ENCODE data around the gene PCSK5.

Gene PCSK5

DNA sequence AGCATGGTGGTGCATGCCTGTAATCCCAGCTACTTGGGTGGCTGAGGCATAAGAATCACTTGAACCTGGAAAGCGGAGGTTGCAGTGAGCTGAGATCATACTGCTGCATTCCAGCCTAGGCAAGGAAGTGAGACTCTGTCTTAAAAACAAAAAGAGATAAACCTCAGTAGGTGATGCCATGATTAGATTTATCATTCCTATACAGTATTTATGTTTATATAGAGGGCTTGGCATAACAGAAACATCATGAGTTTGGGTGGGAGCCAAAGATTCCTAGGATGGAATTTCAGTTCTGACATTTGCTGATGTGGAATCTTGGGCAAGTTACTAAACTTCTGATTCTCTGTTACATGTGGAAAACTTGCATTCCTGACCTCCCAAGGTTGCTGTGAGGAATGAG, 481.4 kb downstream of the PCSK5 start:
- DNase-seq, result no peak

- no peak for DNase-seq
These were observed 481.9 kb downstream of the PCSK5 start for GRCh38 chr9:76372336-76372735.

DNA sequence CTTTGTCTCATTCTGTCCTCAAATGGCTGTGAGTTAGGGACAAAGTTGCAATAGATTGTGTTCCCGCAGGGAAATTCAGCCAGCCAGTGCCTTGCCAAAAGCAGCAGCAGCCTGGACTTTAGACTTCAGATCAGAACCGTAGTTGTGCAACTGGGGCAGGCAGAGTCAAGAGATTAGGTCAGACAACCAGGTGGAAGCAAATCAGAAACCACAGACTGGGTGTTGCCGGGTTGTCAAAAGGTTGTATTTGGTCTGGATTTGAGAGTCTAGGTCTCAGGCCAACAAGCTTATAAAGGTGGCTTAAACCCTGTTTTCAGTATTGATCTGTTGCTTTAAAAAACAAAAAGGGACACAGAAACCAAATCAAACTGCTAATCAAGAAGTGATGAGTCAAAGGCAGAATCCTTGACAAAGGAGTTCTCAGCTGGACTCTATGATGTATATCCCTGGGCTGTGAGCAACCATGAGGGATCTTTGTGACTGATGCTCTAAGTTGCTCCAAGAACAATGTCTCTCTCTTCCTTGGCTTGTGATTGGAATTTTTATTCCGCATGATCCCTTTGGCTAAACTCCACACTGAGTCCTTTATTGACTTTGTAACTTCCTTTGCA, 482.8 kb downstream of the PCSK5 start:
- DNase-seq, result no peak

GRCh38 chr9:76373784-76374474, 483.5 kb downstream of the PCSK5 start:
- no peak for DNase-seq

DNA sequence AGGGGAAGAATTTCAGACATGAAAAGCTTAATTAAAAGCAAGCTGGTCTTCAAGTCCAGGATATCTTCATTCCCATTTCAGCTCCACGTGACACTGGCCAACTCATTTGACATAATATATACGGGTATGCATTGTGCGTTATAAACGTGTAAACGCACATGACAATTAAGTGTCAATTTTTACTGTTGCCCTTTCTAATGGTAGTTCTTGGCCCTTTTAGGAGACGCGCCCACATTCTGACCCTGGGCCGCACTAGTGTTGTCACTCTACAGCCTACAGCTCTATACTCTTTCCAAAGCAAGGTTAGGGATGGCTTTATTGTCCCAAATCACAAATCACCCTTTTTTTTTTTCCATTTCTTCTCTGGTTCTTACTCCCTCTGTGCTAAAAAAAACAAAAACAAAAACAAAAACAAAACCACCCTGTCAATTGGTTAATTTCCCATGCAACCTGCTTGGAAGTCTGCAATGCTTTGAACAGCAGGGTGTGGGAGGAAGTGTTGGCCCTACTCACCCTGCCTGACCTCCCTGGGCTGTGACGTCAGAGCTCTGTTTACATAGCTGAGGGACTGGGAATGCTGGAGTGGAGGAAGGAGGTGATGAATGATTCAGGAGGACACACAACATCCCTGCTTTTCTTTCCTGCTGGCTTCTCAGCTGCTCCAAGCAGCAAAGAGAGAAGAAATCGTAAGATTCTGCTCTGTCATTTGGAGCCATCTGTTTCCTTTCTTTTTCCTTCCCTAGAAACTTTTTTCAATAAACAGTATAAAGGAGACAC, 484.5 kb downstream of the PCSK5 start:
- no peak for DNase-seq

DNA sequence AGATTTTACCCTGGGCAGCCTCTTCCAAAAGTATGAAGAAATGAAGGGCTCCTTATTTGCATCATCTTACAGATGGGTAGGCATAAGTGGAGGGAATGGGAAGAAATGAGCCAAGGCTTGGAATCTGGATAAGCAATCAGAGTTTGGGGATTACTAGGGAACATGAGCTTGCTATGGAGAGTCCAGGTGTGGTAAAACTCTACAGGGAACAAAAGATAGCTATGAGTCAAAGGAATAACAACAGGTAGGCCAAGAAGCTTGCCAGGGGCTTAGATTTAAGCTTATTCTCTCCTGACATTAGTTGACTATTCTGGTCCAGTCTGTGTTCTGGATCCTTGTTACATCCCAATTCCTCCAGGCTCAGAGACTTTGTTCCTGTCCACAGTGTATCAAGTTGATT, 487.3 kb downstream of the PCSK5 start:
- no peak for DNase-seq

DNA sequence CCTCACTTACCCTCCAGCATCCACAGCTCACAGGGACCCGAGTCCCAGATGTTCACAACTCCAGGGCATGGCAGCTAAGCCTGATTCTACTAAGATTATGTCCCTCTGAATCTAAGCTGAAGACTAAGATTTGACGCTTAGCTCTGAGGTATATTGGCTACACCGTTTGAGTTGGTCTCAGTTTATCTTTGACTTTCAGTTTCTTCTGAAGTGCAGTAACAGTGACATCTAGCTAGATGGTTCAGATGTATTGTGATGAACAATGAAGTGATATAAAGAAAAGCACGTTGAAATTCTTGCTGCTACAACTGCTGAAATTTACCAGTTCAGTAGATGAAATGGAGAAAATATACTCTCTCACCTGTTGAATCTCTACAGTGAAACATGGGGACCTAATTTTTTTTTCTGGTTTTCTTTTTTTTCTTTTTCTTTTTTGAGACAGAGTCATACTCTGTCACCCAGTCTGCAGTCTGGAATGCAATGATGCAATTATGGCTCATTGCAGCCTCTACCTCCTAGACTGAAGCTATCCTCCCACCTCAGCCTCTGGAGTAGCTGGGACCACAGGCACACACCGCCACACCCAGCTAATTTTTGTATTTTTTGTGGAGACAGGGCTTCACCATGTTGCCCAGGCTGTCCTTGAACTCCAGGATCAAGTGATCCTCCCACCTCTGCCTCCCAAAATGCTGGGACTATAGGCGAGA, 488.0 kb downstream of the PCSK5 start:
- no peak for DNase-seq

DNA sequence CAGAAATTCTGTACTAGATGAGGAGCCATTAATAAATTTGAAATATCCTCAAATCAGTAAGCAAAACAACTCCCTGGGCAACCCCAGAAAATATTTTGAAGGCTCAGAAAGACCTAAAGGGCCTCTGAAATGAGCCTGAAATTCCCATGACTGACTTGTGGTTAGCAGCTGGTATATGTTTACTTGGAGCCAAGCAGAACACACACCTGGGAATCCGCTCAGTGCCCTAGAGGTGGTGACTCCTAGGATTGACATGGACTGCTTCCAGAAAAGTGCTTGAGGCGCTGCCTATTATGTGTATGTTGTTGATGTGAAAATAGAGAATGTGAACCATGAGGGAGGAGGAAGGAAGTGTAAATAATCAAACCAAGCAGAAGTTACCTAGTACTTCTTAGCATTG, 489.0 kb downstream of the PCSK5 start:
- no peak for DNase-seq

DNA sequence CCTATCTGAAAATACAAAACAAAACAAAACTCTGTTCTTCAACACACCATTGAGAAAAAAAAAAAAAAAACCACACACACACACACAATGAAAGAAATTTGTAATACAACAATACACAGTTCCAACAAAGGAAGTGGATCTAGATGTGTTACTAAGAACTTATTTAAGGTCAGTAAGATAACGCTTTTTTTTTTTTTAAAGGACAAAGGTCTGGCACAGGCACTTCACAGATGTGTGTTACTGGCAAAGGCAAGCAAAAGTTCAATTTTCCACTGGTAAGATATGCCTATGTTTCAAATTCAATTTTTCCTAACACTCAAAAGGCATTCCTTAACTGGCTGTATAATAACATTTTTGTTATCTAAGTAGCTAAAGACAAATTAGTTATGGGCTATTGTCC, 500.2 kb downstream of the PCSK5 start:
- DNase-seq, result no peak

DNA sequence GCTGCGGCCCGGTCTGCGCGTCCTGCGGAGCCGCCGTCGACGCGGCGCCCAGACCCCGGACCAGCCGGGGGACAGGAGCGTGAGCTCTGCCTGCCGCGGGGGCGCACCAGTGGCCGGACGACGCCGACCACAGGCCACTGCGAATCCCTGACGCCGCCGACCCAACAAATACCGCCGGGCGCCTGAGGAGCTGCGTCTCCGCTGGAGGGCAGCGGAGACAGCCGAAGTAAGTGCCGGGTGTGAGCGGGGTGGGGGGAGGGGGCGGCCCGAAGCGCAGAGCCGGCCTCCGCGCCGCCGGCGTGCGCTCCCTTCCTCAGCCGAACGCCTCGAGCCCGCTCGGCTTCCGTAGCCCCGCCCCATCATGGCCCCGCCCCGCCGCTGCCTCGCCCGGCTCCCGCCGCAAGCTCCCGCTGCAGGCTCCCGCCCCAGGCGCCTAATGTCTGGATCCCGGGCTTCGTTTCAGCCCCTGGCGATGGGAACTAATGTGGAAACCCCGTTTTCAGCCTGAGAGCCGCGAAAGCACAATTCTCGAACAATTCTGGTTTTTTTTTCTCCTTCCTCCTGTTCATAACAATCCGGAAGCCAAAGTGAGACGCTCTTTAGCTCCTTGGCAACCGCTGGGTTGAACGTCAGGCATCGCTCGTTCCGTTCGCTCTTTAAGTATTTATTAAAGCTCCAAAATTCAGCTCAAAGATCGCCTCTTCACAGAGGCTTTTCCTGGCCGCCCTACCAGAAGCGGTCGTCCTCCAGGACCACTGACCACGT, 503.9 kb downstream of the PCSK5 start, which contains the start of gene RFK:
Gene RFK, minus strand, starts transcription at position 232 of the 765 bp plus-strand sequence. CDS start 255 bp downstream, outside the sequence.
- DNase-seq, result peak; percentile 93

DNA sequence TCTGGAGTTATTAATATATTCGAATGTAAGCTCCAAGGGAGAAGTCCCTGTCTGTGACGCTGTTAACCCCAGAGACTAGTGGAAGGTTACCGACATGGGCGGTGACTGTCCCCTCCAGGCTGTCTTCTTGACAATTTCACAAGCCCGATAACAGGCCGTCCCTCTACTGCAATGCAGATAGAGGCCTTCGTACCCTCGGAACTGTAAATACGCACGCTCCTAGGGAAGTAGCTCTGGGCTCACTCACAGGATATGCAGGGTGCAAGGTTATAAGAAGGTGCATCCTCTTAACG, 504.4 kb downstream of the PCSK5 start:
- peak; percentile 45 for DNase-seq

DNA sequence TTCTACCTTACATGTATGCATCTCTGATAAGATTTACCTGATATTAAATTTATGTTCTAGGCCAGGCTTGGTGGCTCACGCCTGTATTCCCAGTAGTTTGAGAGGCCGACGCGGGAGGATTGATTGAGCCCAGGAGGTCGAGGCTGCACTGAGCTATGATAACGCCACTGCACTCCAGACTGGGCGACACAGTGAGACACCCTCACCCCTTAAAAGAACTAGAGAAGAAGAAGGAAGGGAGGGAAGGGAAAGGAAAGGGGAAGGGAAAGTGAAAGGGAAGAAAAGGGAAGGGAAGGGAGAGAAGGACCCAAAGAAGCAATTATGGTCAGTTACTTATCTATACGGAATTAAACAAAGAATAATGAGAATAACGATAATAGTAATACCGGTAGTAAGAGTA, 504.9 kb downstream of the PCSK5 start:
- no peak for DNase-seq

DNA sequence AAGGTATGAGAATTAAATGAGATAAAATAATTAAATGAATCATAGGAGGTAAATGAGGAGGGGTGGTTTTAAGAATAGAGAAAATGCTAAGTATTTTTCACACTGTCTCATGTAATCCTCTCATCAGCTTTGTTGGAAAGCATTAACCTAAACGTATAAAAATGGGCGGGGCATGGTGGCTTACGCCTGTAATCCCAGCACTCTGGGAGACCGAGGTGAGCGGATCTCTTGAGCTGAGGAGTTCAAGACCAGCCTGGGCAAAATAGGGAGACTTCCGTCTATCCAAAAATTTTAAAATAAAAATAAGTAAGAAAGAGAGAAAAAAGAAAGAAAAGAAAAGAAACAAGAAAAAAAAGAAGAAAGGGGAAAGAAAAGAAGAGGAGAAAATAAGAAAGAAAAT, 505.7 kb downstream of the PCSK5 start:
- DNase-seq, result no peak

- no peak for DNase-seq
These were observed 506.1 kb downstream of the PCSK5 start for GRCh38 chr9:76396597-76396996.

DNA sequence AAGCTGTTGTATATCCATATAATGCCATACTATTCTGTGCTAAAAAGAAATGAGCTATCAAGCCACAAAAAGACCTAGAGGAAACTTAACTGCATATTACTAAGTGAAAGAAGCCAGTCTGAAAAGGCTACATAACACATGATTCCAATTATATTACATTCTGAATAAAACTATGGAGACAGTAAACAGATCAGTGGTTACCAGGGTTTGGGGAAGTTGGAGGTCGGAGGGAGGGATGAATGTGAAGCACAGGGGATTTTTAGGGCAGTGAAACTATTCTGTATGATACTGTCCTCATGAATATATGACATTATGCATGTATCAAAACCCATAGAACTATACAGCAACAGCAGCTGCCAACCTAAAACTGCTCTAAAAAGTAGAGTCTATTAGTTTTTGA, 509.4 kb downstream of the PCSK5 start:
- no peak for DNase-seq

DNA sequence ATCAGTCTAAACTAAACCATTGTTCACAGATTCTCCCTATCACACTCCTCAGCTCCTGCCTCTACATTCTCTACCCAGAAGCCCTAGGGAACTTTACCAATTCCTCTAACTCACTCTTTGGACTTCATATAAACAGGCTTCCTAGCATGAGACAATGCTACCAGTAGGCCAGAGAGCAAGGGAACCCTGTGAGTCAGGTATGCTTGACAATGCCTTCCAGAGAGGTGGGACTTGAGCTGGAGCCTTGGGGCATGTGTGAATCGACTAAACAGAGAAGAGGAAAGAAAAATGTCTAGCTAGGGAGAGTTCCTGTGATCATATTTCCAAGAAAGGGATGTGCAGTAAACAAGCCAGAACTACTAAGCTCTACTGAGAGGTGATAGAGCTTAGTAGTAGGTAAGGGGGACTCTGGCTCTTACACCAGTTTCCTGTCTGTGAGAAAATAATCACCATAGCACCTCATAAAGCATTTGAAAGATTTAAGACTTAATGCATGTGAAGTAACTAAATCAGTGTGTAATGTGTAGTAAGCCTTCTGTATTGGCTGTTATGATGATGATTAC, 510.1 kb downstream of the PCSK5 start:
- no peak for DNase-seq

DNA sequence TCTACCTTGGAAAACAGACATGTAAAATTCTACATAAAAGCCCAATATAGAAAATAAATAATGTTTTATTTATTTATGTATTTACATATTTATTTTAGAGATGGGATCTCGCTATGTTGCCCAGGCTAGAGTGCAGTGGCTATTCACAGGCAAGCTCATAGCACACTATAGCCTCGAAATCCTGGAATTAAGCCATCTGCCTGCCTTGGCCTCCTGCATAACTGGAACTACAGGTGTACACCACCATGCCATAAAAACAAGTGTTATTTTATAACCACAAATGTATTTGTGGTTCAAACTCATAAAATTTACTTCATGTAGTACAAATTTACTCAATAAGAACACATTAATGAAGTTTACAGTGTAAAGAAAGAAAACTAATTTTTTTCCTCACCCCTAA, 510.7 kb downstream of the PCSK5 start:
- DNase-seq, result no peak

DNA sequence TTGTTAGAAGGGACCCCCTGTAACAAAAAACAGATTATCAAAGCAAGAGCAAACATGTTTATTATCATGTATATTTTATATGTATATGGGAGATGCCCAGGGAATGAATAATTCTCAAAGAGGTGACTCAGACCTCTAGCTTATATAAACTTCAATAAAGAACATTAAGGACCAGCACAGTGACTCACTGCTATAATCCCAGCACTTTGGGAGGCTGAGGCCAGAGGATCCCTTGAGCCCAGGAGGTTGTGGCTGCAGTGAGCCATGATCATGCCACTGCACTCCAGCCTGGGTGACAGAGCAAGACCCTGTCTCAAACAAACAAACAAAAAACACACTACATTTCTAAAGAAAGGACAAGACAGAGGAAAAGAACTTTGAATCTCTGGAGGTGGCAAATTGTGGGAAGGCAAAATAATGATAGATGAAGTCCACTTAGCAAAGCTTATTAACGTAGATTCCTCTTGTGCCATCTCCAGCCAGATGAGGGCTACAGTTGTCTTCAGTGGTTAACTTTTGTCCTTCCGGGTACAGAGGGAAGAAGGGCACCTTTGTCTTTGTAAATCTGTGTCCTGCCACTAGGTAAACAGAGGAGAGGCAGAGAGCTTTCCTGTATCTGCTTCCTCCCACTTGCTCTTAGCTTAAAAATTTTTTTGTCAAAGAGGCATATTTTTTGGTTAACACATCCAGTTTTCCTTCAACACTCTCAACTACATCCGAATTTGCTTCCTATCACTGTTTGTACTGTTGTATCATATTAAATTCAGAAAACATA, 511.3 kb downstream of the PCSK5 start:
- DNase-seq, result no peak

- DNase-seq, result no peak
These were observed 512.9 kb downstream of the PCSK5 start for GRCh38 chr9:76403352-76403751.

DNA sequence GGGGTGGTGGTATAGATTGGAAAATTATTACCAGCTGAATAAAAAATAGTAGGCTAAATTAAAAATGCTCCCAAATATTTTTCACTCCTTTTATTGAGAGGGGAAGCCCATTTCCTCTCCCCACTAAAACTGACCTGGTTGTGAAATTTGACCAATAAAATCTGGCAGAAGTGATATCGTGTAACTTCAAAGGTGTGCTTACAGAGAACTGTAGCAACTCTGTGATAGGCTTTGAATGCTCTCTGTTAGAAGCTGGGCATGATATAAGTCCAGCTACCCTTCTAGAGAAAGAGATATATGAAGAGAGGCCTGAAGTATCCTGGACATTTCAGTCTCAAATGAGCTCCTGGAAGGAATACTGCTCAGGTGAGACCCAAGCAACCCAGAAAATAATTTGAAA, 513.9 kb downstream of the PCSK5 start:
- DNase-seq, result no peak

DNA sequence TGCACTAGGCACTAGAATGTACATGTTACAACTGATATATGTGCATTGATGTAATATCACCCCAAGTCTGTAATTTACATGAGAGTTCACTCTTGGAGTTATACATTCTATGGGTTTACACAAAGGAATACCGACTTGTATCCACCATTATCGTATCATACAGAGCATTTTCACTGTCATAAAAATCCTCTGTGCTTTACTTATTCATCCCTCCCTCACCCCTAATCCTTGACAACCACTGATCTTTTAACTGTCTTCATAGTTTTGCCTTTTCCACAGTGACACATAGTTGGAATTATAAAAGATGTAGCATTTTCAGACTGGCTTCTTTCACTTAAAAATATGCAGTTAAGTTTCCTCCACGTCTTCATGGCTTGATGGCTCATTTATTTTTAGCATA, 514.9 kb downstream of the PCSK5 start:
- DNase-seq, result no peak

- DNase-seq, result no peak
These were observed 515.4 kb downstream of the PCSK5 start for GRCh38 chr9:76405868-76406267.
